Peyer's patch (tissue), 4 donors: ENCODE results near the gene TRIB2.

Experiments used
- POLR2A ChIP-seq, 2 donors: fragments of 450-650 bp; IDR thresholded peaks; one replicate each; pipeline ENCODE4 v1.5.1; 2017; ENCODE audit warnings: antibody characterized with exemption in 2 of 2, mild to moderate bottlenecking in 2 of 2, moderate library complexity in 2 of 2
- TF ChIP-seq, protein P1 (sequence below), 6 experiments: fragments of 450-650 bp in 4 of 6; fragments of 200-600 bp in 2 of 6; sonication (generic) in 1 of 6; IDR thresholded peaks; one replicate each; pipeline ENCODE4 v1.5.1; 2017 to 2019; ENCODE audit warnings: antibody characterized with exemption in 6 of 6, mild to moderate bottlenecking in 3 of 6, moderate library complexity in 1 of 6

DNA sequence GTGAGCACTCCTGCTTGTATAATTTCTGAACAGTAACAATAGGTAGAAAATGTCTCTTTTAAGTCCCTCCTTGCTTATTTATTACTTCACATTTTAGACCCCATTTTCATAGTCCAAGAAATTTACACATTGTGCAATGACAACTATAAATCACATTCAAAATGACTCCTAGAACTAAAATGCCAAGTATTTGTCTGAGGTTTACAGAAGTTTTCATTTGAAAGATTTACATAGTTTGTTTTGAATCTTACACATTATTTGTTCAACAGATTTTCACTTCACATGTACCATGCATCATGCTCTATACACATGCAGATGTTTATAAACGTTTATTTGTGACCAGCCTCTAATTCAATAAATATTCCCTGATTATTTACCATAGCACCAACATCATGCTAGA lies 15.7 kb upstream of the TRIB2 start:
- TF ChIP-seq, protein P1, sequence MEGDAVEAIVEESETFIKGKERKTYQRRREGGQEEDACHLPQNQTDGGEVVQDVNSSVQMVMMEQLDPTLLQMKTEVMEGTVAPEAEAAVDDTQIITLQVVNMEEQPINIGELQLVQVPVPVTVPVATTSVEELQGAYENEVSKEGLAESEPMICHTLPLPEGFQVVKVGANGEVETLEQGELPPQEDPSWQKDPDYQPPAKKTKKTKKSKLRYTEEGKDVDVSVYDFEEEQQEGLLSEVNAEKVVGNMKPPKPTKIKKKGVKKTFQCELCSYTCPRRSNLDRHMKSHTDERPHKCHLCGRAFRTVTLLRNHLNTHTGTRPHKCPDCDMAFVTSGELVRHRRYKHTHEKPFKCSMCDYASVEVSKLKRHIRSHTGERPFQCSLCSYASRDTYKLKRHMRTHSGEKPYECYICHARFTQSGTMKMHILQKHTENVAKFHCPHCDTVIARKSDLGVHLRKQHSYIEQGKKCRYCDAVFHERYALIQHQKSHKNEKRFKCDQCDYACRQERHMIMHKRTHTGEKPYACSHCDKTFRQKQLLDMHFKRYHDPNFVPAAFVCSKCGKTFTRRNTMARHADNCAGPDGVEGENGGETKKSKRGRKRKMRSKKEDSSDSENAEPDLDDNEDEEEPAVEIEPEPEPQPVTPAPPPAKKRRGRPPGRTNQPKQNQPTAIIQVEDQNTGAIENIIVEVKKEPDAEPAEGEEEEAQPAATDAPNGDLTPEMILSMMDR (IDR thresholded peaks at IDR 0.05): no peak
- TF ChIP-seq POLR2A (IDR thresholded peaks at IDR 0.05): no peak
